Measurements from ENCODE around the gene SH3RF3. TPM values are rescaled to one million over a fixed set of nuclear protein-coding genes. Genes with fewer than 3 reads are reported as not detected.
"Not testable (repeated sequence)": the region's sequence is repeated elsewhere in the genome, so short reads cannot be mapped to it uniquely, and the experiment has no call there.

SH3RF3 gene
- total RNA-seq, 6 donors from 2014 or later: 4.1 to 21.0 (median 8.0) TPM

DNA sequence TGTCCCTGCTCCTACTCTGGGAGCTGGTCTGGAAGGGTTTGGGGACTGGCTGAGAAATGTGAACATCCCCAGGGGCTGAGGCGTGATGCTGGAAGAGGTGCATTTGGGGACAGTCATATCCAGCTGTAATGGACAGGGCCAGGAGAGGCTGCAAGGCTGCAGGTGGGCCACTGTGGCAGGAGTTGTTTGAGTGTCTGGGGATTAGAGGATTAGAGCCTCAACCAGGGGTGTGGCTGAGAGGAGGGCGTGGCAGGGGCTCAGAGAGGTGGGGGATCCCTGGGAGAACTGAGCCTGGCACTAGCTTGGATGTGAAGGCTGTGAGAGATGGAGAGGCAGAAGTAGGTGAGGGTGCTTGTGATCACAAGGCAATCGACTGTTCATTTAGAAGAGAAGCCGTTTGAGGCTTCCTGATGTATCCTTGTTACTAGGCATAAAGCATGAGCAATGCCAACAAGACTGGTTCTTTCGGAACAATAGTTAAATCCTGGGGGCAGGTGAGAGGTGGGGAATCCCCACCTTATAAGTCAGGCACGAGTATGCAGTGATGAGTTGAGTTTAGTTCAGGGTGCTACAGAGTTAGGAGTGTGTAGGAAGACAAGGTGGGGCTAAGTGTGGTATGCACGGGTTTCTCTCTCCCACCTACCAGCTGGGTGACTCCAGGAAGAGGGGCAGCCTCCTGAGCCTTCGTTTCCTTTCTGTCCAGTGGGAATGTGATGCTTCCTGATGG is 31.9 kb downstream of the SH3RF3 start:
- H3K4me1 ChIP-seq: peaks cover 17 to 24% (median 20%) of the 10 kb centered on the region in 4 donors
- ATAC-seq (ENCODE audit: low FRiP score in 2 of 2) (no peak), DNase-seq (no peak)
- H3K4me3 ChIP-seq: no peak overlapping the region
- no peak for TF ChIP-seq EP300 (IDR thresholded peaks at IDR 0.05)
- no peak for TF ChIP-seq POLR2A (IDR thresholded peaks at IDR 0.05)
- TF ChIP-seq, protein P1, sequence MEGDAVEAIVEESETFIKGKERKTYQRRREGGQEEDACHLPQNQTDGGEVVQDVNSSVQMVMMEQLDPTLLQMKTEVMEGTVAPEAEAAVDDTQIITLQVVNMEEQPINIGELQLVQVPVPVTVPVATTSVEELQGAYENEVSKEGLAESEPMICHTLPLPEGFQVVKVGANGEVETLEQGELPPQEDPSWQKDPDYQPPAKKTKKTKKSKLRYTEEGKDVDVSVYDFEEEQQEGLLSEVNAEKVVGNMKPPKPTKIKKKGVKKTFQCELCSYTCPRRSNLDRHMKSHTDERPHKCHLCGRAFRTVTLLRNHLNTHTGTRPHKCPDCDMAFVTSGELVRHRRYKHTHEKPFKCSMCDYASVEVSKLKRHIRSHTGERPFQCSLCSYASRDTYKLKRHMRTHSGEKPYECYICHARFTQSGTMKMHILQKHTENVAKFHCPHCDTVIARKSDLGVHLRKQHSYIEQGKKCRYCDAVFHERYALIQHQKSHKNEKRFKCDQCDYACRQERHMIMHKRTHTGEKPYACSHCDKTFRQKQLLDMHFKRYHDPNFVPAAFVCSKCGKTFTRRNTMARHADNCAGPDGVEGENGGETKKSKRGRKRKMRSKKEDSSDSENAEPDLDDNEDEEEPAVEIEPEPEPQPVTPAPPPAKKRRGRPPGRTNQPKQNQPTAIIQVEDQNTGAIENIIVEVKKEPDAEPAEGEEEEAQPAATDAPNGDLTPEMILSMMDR (IDR thresholded peaks at IDR 0.05): no peak
- no peak for TF ChIP-seq POLR2AphosphoS5 (IDR thresholded peaks at IDR 0.05)
- no peaks in the 10 kb centered on the region for H3K36me3 ChIP-seq
- H3K27ac ChIP-seq: no peak overlapping the region
- 79 to 81% methylated on average over 8 of the region's 8 CpGs for WGBS, 2 donors
- H3K9me3 ChIP-seq: no peaks in the 10 kb centered on the region
- no peaks in the 10 kb centered on the region for H3K27me3 ChIP-seq

DNA sequence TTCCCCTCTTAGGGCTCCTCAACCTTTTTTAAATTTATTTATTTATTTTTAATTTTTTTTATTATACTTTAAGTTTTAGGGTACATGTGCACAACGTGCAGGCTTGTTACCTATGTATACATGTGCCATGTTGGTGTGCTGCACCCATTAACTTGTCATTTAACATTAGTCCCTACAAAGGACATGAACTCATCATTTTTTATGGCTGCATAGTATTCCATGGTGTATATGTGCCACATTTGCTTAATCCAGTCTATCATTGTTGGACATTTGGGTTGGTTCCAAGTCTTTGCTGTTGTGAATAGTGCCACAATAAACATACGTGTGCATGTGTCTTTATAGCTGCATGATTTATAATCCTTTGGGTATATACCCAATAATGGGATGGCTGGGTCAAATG is 33.4 kb downstream of the SH3RF3 start:
- not testable (repeated sequence) for H3K9me3 ChIP-seq; ATAC-seq (ENCODE audit: low FRiP score in 2 of 2); H3K27me3 ChIP-seq; H3K36me3 ChIP-seq; H3K27ac ChIP-seq; H3K4me3 ChIP-seq; DNase-seq
- H3K4me1 ChIP-seq: peaks cover 17 to 31% (median 21%) of the 10 kb centered on the region in 4 donors
- 89 to 100% methylated on average over 2 of the region's 2 CpGs for WGBS, 2 donors

DNA sequence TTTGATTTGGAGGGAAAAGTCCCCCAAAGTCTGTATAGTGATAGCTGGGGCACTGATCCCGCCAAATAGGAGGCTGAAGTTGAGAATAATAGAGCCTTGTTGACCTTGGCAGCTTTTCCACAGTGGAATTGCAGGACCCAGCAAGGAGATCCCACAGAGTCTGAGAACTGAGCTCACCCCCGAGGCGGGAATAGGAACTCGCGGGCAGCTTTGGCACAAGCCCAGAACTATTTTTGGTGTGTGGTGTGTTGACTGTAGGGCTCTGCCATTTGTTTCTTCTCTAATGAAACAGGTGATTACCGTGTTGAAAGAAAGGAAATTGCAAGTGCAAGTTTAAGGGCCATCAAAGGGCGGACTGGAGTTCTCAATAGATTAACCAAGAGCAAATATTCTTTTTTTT is 34.0 kb downstream of the SH3RF3 start:
- Histone ChIP-seq H3K4me1 (peaks cover 17 to 31% (median 21%) of the 10 kb centered on the region in 4 donors), H3K27ac (no peak overlapping the region), H3K36me3 (no peaks in the 10 kb centered on the region), H3K4me3 (no peak overlapping the region), H3K27me3 (no peaks in the 10 kb centered on the region), H3K9me3 (no peaks in the 10 kb centered on the region)
- peak in 1 of 2 donors; percentile 33 for DNase-seq
- WGBS, 2 donors: 31 to 39% methylated on average over 6 to 7 of the region's 7 CpGs
- TF ChIP-seq EP300 (IDR thresholded peaks at IDR 0.05): no peak
- no peak for TF ChIP-seq POLR2A (IDR thresholded peaks at IDR 0.05)
- TF ChIP-seq, protein P1 (IDR thresholded peaks at IDR 0.05): no peak
- TF ChIP-seq POLR2AphosphoS5 (IDR thresholded peaks at IDR 0.05): no peak
- ATAC-seq (ENCODE audit: low FRiP score in 2 of 2): no peak

DNA sequence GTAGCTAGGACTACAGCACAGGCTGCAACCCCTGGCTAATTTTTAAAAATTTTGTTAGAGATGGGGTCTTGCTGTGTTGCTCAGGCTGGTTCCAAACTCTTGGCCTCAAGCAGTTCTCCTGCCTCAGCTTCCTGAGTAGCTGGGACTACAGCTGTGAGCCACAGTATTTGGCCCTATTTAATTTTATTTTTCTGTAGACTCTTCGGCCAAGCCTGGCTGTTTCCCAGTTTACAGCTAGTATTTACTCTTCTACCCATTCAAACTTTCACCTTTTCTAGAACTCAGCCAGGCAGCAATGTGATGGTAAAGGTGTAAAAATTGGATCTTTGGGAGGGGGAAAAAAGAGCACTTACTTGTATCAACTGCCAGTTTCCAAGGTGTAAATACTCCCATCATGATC is 35.3 kb downstream of the SH3RF3 start:
- DNase-seq: no peak
- H3K4me1 ChIP-seq: peaks cover 17 to 31% (median 21%) of the 10 kb centered on the region in 4 donors
- H3K4me3 ChIP-seq: no peak overlapping the region
- H3K27ac ChIP-seq: peak overlapping the region; percentile 18 to 50 (median 36)
- H3K9me3 ChIP-seq: no peaks in the 10 kb centered on the region
- no peaks in the 10 kb centered on the region for H3K36me3 ChIP-seq
- ATAC-seq (ENCODE audit: low FRiP score in 2 of 2): no peak
- TF ChIP-seq, protein P1 (IDR thresholded peaks at IDR 0.05): no peak
- no peak for TF ChIP-seq POLR2AphosphoS5 (IDR thresholded peaks at IDR 0.05)
- TF ChIP-seq POLR2A (IDR thresholded peaks at IDR 0.05): no peak
- TF ChIP-seq EP300 (IDR thresholded peaks at IDR 0.05): no peak
- 46 to 50% methylated on average over 1 of the region's 1 CpG for WGBS, 2 donors
- H3K27me3 ChIP-seq: no peaks in the 10 kb centered on the region

DNA sequence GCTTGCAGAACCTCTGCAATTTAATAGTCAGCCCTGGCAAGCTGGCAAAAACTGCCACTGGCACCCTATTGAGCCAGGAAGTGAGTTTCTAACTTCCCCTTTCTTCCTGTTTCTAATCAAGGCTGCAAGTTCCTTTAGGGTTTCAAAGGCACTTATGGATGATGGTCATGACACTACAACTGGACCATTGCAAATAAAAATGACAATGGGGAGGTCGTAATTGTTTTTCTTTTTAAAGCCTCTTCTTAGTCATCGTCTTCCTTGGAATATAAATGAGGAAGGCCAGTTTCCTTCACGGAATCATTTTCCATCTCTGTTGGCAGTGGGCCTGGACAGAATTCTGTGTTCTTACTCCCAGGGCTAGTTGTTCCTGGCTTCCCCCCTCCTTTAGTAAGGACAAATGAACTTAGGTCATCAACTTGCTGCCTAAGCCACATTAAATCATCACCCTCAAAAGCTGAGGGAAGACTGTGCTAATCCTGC is 35.8 kb downstream of the SH3RF3 start:
- H3K27ac ChIP-seq: peak overlapping the region; percentile 18 to 50 (median 36)
- no peaks in the 10 kb centered on the region for H3K36me3 ChIP-seq
- TF ChIP-seq POLR2AphosphoS5 (IDR thresholded peaks at IDR 0.05) (peak in 1 of 2 donors; percentile 17), EP300 (IDR thresholded peaks at IDR 0.05) (peak in 1 of 4 donors; percentile 23), POLR2A (IDR thresholded peaks at IDR 0.05) (no peak)
- TF ChIP-seq, protein P1 (IDR thresholded peaks at IDR 0.05): no peak
- peaks cover 17 to 31% (median 21%) of the 10 kb centered on the region in 4 donors for H3K4me1 ChIP-seq
- no peaks in the 10 kb centered on the region for H3K27me3 ChIP-seq
- WGBS, 2 donors: 50 to 54% methylated on average over 3 of the region's 3 CpGs
- peak in 1 of 2 donors; percentile 80 for ATAC-seq (ENCODE audit: low FRiP score in 2 of 2)
- H3K4me3 ChIP-seq: no peak overlapping the region
- no peak for DNase-seq
- no peaks in the 10 kb centered on the region for H3K9me3 ChIP-seq

Measured in upper lobe of left lung (tissue), 6 donors.